ENCODE data around the gene LINC01488. TPM values are rescaled to one million over a fixed set of nuclear protein-coding genes. Genes with fewer than 3 reads are reported as not detected.

The LINC01488 gene
- total and polyA plus RNA-seq, 2 of the 13 experiments (the other 11 are each of a cell fraction or from before 2014, with no cell fraction given), result 0.26 to 0.58 TPM

DNA sequence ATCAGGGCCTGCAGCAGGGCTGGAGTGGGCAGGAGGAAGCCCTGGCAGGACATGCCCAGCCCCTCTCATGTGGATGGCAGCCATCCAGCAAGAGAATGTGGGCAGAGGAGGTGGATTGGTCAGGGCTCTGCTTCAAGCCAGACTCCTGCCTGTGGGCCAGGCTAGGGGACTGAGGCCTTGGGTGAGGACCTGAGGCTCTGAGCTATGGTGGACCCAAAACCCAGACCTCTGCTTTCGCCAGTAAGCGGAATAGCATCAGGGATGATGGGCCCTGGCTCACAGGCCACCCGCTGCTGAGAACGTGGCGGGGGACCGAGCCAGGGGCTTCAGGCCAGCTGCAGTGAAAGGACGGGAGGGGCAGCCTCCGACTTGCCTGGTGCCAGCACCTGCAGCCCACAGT, 57.4 kb downstream of the LINC01488 start:
- Histone ChIP-seq H3K9me3 (ENCODE audit: low read length) (no peaks in the 10 kb centered on the region), H4K20me1 (ENCODE audit: insufficient read depth, low read length) (no peaks in the 10 kb centered on the region), H3K36me3 (replicated peaks in 1 of 2; ENCODE audit: control insufficient read depth in 1 of 2, insufficient read depth in 2 of 2, low read length in 2 of 2) (no peaks in the 10 kb centered on the region), H3K4me3 (replicated peaks in 1 of 3; ENCODE audit: insufficient read depth in 1 of 3, low read depth in 2 of 3, low read length in 3 of 3) (no peak overlapping the region), H3K9ac (ENCODE audit: insufficient read depth, low read depth, low read length) (no peak overlapping the region), H3K4me2 (ENCODE audit: low read depth, low read length) (no peak overlapping the region), H3K27me3 (ENCODE audit: control insufficient read depth in 1 of 2, insufficient read depth in 2 of 2, low read length in 2 of 2) (peaks cover 3 to 38% of the 10 kb centered on the region in 2 experiments), H3K4me1 (ENCODE audit: insufficient read depth, low read length) (peaks cover 7% of the 10 kb centered on the region), H3K27ac (ENCODE audit: extremely low read length, insufficient read depth, low read length) (no peak overlapping the region), H3K79me2 (ENCODE audit: insufficient read depth, low read length) (no peaks in the 10 kb centered on the region), H2AFZ (ENCODE audit: low read length) (no peak overlapping the region)
- no peak for DNase-seq (ENCODE audit: low spot score)
- no peak for FAIRE-seq
- 67% methylated on average over 7 of the region's 8 CpGs for WGBS (ENCODE audit: low lambda C conversion rate)
- intact Hi-C loops (cut with micrococcal nuclease; ENCODE audit: unreplicated experiment) (no loop called here), in situ Hi-C loops (cut with HindIII; ENCODE audit: extremely low pct_ligation_motif_present, low pct_unique_long_range_greater_than_20kb) (no loop called here)
- no peak for ATAC-seq
- BruUV-seq (replicated peaks), result no TSS peak
- TF ChIP-seq NFYB (CRISPR knock-in tag; IDR thresholded peaks at IDR 0.05) (no peak), TFAP4 (IDR thresholded peaks at IDR 0.05; ENCODE audit: borderline replicate concordance, low read depth) (no peak), ZSCAN22 (CRISPR knock-in tag; IDR thresholded peaks at IDR 0.05) (no peak), ZNF772 (CRISPR knock-in tag; IDR thresholded peaks at IDR 0.05) (no peak), CENPX (CRISPR knock-in tag; IDR thresholded peaks at IDR 0.05) (no peak), MEF2D (CRISPR knock-in tag; IDR thresholded peaks at IDR 0.05) (no peak), RBM39 (IDR thresholded peaks at IDR 0.05; ENCODE audit: low read depth, low read length, poor library complexity, severe bottlenecking) (no peak), ZNF264 (CRISPR knock-in tag; IDR thresholded peaks at IDR 0.05) (no peak), ZNF839 (CRISPR knock-in tag; IDR thresholded peaks at IDR 0.05; ENCODE audit: borderline replicate concordance) (no peak), ZNF275 (CRISPR knock-in tag; IDR thresholded peaks at IDR 0.05; ENCODE audit: borderline replicate concordance) (no peak), ATF5 (CRISPR knock-in tag; IDR thresholded peaks at IDR 0.05; ENCODE audit: low read depth) (no peak), MAX (IDR thresholded peaks at IDR 0.05) (no peak), CENPBD1 (CRISPR knock-in tag; IDR thresholded peaks at IDR 0.05; ENCODE audit: borderline replicate concordance, low read depth) (no peak), NFE2L2 (IDR thresholded peaks at IDR 0.05; ENCODE audit: low read length) (no peak)
- TF ChIP-seq, protein P1, sequence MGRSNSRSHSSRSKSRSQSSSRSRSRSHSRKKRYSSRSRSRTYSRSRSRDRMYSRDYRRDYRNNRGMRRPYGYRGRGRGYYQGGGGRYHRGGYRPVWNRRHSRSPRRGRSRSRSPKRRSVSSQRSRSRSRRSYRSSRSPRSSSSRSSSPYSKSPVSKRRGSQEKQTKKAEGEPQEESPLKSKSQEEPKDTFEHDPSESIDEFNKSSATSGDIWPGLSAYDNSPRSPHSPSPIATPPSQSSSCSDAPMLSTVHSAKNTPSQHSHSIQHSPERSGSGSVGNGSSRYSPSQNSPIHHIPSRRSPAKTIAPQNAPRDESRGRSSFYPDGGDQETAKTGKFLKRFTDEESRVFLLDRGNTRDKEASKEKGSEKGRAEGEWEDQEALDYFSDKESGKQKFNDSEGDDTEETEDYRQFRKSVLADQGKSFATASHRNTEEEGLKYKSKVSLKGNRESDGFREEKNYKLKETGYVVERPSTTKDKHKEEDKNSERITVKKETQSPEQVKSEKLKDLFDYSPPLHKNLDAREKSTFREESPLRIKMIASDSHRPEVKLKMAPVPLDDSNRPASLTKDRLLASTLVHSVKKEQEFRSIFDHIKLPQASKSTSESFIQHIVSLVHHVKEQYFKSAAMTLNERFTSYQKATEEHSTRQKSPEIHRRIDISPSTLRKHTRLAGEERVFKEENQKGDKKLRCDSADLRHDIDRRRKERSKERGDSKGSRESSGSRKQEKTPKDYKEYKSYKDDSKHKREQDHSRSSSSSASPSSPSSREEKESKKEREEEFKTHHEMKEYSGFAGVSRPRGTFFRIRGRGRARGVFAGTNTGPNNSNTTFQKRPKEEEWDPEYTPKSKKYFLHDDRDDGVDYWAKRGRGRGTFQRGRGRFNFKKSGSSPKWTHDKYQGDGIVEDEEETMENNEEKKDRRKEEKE (IDR thresholded peaks at IDR 0.05), result no peak
- TF ChIP-seq, protein P2, sequence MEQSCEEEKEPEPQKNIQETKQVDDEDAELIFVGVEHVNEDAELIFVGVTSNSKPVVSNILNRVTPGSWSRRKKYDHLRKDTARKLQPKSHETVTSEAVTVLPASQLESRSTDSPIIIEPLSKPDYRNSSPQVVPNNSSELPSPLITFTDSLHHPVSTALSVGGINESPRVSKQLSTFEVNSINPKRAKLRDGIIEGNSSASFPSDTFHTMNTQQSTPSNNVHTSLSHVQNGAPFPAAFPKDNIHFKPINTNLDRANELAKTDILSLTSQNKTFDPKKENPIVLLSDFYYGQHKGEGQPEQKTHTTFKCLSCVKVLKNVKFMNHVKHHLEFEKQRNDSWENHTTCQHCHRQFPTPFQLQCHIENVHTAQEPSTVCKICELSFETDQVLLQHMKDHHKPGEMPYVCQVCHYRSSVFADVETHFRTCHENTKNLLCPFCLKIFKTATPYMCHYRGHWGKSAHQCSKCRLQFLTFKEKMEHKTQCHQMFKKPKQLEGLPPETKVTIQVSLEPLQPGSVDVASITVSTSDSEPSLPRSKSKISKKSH (CRISPR knock-in tag; IDR thresholded peaks at IDR 0.05; ENCODE audit: borderline replicate concordance), result no peak
- POLR2A ChIA-PET, result no interaction called here
- CTCF ChIA-PET (ENCODE audit: low intra/inter-chr PET ratio, low total read pairs), result no interaction called here
